SKM-1 (cell line): Measurements from ENCODE around the gene SMIM35.
A peak's percentile ranks its signal among the peaks of the same experiment; 100 is the strongest.
"Not testable (repeated sequence)": the region's sequence is repeated elsewhere in the genome, so short reads cannot be mapped to it uniquely, and the experiment has no call there.

ENCODE experiments used
- DNase-seq: peaks from one replicate; lab custom pipeline; 2025; ENCODE audit not compliant: unreplicated experiment; lab: John Stamatoyannopoulos, UW

SMIM35 gene

DNA sequence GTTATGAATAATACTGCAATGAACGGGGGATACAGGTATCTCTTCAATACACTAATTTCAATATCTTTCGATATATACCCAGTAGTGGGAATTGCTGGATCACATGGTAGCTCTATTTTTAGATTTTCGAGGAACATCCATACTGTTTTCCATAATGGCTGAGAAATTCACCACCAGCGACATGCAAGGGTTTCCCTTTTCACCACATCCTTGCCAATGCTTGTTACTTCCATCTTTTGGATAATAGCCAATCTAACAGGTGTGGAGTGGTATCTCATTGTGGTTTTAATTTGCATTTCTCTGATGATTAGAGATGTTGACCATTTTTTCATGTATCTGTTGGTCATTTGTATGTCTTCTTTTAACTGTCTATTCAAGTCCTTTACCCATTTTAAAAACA, 94.6 kb downstream of the SMIM35 start:
- no peak for DNase-seq

GRCh38 chr11:117989351-117990102, 97.2 kb downstream of the SMIM35 start:
- DNase-seq: no peak

DNA sequence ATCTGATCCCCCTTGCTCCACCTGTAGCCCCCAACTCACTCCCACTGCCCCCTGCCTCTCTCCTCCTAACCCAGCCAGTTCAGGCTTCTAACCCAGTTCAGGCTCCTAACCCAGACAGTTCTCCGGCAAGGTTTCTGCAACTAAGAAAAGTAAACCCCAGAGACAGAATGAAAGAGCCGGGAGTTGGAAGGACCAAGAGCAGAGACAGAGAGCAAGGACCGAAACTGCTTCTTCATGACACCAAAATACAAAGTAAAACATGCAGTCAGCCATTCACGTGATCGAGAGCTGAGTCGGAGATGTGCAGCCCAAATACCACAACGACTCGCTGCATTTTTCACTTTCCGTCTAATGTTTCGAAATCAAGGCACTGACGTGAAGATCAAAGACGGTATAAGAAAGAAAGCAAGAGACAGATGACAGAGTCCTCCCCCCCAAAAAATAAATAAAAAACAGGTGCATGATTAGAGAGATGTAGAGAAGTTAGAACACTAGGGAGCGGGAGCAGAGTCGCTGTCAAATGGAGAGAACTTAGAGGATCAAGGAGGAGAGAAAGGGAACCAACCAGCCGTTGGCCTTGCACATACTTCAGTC, 99.7 kb downstream of the SMIM35 start:
- peak; percentile 28 for DNase-seq

GRCh38 chr11:117985953-117986887, 100.5 kb downstream of the SMIM35 start, which contains the start of gene IL10RA:
IL10RA (plus strand) TSS chr11:117986394; CDS start chr11:117986468, 74 bp downstream.
- no peak for DNase-seq

DNA sequence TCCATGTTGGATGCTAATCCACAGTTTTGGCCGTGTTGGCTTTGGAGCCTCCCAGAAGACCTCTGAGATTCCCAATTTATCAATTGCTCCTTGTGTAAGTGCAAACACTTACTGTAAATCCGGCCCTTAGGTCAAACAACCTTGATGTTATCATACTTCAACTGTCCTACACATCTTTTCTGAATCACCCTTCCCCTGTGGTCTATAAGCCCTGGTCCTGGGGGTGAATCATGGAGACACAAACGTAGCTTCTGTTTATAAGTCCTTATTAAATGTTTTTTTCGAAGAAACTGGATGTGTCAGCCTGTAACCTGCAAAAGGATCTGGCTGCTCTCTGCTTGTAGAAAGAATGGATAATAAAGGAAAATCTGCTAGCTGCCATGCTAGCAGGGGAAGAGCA, 102.3 kb downstream of the SMIM35 start:
- no peak for DNase-seq

DNA sequence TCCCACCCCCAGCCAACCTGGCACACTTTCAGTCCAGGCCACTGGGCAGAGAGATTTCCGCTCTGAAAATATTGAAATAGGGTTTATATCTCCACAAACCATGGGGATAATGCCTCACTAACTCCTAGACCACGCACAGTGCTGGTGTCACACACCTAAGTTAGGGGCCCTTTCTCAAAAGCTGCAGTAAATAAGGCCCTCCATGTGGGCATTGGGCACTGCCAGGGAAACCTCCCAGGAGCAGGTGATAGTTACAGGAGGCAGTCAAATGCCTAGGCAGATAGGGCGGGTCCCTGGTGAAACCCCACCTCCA, 103.6 kb downstream of the SMIM35 start:
- DNase-seq: no peak

DNA sequence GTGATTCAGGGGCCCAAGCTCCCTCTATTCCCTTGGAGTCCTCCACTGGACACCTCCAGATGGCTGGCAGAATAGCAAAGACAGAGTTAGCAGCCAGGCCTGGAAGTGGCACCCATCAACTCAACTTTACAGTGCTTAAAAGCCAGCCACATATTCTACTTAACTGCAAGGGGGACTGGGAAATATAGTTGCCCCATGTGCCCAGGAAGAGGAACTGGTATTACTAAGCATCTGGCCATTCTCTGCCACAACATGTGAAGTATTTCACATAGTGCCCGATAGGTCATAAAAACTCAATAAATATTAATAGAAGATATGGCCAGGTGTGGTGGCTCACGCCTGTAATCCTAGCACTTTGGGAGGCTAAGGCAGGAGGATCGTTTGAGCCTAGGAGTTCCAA, 106.0 kb downstream of the SMIM35 start:
- DNase-seq: no peak

DNA sequence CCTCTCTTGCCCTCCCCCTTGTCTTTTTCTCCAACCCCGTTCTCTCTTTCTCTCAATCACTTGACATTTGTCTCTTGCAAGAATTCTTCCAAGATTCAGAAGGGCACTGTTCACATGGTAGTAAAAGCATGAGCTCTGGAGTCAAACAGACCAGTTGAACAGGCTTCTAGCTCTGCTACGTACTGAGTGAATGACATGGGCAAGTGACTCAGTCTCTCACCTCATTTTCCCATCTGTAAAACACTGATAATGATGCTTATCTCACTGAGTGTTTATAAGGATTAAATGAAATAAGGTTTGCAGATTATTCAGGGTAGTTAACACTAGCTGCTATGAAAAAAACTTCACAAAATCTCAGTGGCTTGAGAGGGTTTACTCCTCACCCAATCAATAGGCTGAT, 106.5 kb downstream of the SMIM35 start:
- no peak for DNase-seq

DNA sequence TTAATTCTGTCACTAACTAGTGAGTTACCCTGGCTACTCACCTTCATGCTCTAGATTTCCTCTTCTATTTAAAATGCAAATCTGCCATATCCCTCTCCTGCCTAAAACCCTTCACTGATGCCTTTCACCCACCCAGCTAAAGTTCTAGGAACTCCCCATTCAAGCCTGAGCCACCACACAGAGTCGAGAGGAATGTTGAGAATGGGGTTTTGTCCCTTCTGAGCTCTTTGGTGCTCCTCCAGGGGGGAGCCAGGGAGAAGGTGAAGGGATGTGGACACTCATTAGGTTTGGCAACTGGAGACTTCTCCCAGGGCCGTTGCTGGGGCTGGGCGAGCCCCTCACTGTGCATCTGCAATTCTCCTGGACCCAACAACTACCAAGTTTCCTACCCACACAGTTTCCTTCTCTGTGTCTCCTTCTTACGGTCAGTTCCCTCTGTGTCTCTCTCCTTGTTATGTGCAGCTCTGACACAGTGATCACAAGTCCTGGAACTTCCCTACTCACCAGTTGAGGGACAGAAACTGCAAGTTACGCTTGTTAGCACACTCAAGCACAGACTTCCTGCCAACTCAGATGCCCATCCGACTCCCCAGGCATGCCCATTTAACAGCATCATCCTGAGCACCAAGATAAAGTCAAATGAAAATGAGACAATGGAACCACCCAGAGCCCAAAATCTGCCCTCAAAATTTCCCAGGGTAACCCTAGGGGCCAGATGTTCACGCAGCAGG, 107.1 kb downstream of the SMIM35 start:
- DNase-seq: no peak

DNA sequence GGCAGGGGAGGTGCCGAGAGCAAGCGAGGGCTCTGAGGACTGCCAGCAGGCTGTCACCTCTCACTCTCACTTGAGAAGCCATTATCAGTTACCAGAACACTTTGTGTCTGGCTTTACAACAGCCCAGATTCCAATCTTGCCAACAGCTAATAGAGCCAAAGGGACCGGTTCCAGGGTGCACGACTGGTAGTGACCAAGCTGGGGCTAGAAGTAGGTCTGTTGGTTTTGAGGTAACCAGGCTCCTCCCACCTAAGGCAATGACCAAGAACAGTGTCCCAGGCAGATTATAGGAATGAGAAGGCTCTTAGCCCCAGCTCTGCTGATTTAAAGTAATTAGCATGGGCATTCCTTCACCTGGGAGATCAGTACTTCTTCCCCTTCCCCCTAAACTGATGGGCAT, 107.8 kb downstream of the SMIM35 start:
- DNase-seq: no peak

- DNase-seq: not testable (repeated sequence)
Measured at GRCh38 chr11:117978291-117978910, 108.4 kb downstream of the SMIM35 start.

- DNase-seq: not testable (repeated sequence)
Measured at GRCh38 chr11:117977612-117978264, 109.0 kb downstream of the SMIM35 start.

- no peak for DNase-seq
Measured at GRCh38 chr11:117977029-117977428, 109.7 kb downstream of the SMIM35 start.

GRCh38 chr11:117976445-117976844, 110.3 kb downstream of the SMIM35 start:
- no peak for DNase-seq

DNA sequence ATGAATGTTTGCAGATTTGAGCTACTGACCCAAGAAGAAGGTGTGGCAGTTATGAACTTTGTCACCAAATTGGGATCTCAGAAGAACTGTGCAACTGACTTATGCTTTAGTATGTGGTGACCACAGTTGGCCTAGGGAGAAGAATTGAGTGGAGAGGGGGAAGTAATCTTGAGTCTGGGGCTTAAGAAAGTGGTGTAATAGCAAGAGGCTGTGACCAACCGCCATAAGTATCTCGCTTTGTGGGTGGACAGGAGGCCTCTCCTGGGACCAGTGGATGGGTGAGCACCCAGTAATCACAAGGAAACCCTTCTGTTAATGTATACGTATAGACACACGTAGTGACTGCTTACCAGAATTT, 113.3 kb downstream of the SMIM35 start:
- DNase-seq: peak; percentile 89

GRCh38 chr11:117972629-117973502, 113.9 kb downstream of the SMIM35 start:
- DNase-seq: no peak

GRCh38 chr11:117972044-117972443, 114.7 kb downstream of the SMIM35 start:
- no peak for DNase-seq

DNA sequence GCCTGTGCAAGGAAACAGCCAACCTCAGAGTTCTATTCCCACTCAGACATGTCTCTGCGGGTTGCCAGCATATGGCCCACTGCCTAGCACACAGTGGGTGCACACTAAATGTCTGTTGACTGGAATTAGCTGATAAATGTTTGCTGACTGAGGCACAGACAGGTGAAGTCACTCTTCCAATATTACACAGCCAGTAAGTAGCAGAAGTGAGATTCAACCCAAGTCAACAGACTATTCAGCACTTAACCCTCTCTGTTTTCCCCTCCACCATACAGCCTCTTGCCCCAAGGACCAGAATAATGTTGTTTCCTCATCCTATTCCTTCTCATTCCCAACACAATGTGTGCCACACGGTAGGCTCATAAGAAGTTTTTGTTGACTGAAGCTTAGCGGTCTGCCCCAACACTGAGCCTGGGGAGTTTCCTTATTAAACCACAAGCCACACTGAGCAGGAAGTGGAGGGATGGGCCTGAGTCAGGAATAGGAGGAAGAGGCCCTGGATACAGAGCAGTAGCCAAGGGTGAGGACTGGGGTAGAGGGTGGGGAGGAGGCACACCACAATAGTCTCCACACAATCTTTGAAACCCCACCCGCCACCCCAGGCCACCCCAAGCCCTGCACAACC, 116.3 kb downstream of the SMIM35 start:
- peak; percentile 73 for DNase-seq
